Uterus (tissue), 4 donors: ENCODE results near the gene RAB40C. TPM values are rescaled to one million over a fixed set of nuclear protein-coding genes. Genes with fewer than 3 reads are reported as not detected.

Experiments
- DNase-seq, 2 donors: peaks; one replicate each; pipeline ENCODE4 v3.0.0-alpha.2; 2019 to 2020
- H3K27ac ChIP-seq, 2 donors: fragments of 200-600 bp; sonication (generic); 1 replicate in 1 of 2; 2 replicates in 1 of 2; pipeline ENCODE4 v1.5.1; 2016 to 2018
- H3K27me3 ChIP-seq, 2 donors: fragments of 200-600 bp; sonication (generic); one replicate each; pipeline ENCODE4 v1.5.1; 2018 to 2019; ENCODE audit warnings: control low read depth in 1 of 2
- H3K36me3 ChIP-seq, 2 donors: fragments of 200-600 bp; sonication (generic); one replicate each; pipeline ENCODE4 v1.5.1; 2019; ENCODE audit warnings: control low read depth in 1 of 2
- H3K4me1 ChIP-seq, 2 donors: fragments of 200-600 bp; sonication (generic); one replicate each; pipeline ENCODE4 v1.5.1; 2018 to 2019; ENCODE audit warnings: control low read depth in 1 of 2
- H3K4me3 ChIP-seq, 2 donors: fragments of 200-600 bp; sonication (generic); 1 replicate in 1 of 2; 2 replicates in 1 of 2; pipeline ENCODE4 v1.5.1; 2018 to 2019; ENCODE audit warnings: mild to moderate bottlenecking in 1 of 2
- H3K9me3 ChIP-seq, 2 donors: fragments of 200-600 bp; sonication (generic); one replicate each; pipeline ENCODE4 v1.5.1; 2019; ENCODE audit warnings: control low read depth in 1 of 2
- CTCF ChIP-seq, 4 experiments: fragments of 200-600 bp in 2 of 4; fragments of 450-650 bp in 2 of 4; sonication (generic) in 2 of 4; IDR thresholded peaks; one replicate each; pipeline ENCODE4 v1.5.1; 2016 to 2019; ENCODE audit warnings: antibody characterized with exemption in 4 of 4, mild to moderate bottlenecking in 2 of 4, moderate library complexity in 1 of 4
- POLR2A ChIP-seq, 2 donors: fragments of 450-650 bp; IDR thresholded peaks; one replicate each; pipeline ENCODE4 v1.6.1; 2016; ENCODE audit warnings: antibody characterized with exemption in 2 of 2, mild to moderate bottlenecking in 1 of 2, moderate library complexity in 1 of 2
- intact Hi-C: fragments of 100-400 bp; cut with DNase I; formaldehyde crosslinking; loops from one replicate; pipeline ENCODE4 v1.15.1; 2023; ENCODE audit warnings: low total_unique reads
- total RNA-seq, 4 donors: library from RNA; depleted of rRNA in 3 of 4; stranded (reverse); fragments of >200 nt in 3 of 4; gene quantifications; one replicate each; pipeline versions ENCODE4 v1.1.0 to v1.2.4, GENCODE V29; 2014 to 2023
- donor health status: DM: yes; HTN: yes; CAD: no.

The RAB40C gene
- total RNA-seq, 4 donors from 2014 or later, result 0.59 to 25.4 (median 14.3) TPM

- peaks cover 0 to 11% of the 10 kb centered on the region in 2 donors for H3K4me1 ChIP-seq
- intact Hi-C loops, result no loop called here
- TF ChIP-seq POLR2A (IDR thresholded peaks at IDR 0.05) (no peak), CTCF (IDR thresholded peaks at IDR 0.05) (no peak)
- no peak for DNase-seq
- no peaks in the 10 kb centered on the region for H3K36me3 ChIP-seq
- H3K27ac ChIP-seq, result no peak within 1 kb of the TSS
- no peaks in the 10 kb centered on the region for H3K9me3 ChIP-seq
- H3K4me3 ChIP-seq, result no peak within 1 kb of the TSS
- H3K27me3 ChIP-seq, result no peaks in the 10 kb centered on the region
Measured at GRCh38 chr16:674968-675883, 85.4 kb downstream of the RAB40C start, which contains the start of gene RHBDL1. Gene RHBDL1, plus strand, starts transcription at chr16:675671. Its CDS starts 120 bp downstream, at chr16:675791.

- Histone ChIP-seq H3K4me1 (peaks cover 0 to 14% of the 10 kb centered on the region in 2 donors), H3K27ac (no peak overlapping the region)
- intact Hi-C loops, result no loop called here
Measured at GRCh38 chr16:675884-676564, 86.2 kb downstream of the RAB40C start.

GRCh38 chr16:676565-676902 lies 86.7 kb downstream of the RAB40C start:
- intact Hi-C loops, result no loop called here
- no peaks in the 10 kb centered on the region for H3K36me3 ChIP-seq
- no peaks in the 10 kb centered on the region for H3K27me3 ChIP-seq
- no peaks in the 10 kb centered on the region for H3K9me3 ChIP-seq
- no peak overlapping the region for H3K27ac ChIP-seq
- no peak for DNase-seq
- TF ChIP-seq POLR2A (IDR thresholded peaks at IDR 0.05) (no peak), CTCF (IDR thresholded peaks at IDR 0.05) (no peak)
- peaks cover 0 to 19% of the 10 kb centered on the region in 2 donors for H3K4me1 ChIP-seq
- H3K4me3 ChIP-seq, result no peak overlapping the region

More at GRCh38 chr16:675884-676564, 86.2 kb downstream of the RAB40C start:
- Histone ChIP-seq H3K27me3 (no peaks in the 10 kb centered on the region), H3K4me3 (no peak overlapping the region), H3K36me3 (no peaks in the 10 kb centered on the region), H3K9me3 (no peaks in the 10 kb centered on the region)
- no peak for DNase-seq
- TF ChIP-seq POLR2A (IDR thresholded peaks at IDR 0.05), result no peak
- TF ChIP-seq CTCF (IDR thresholded peaks at IDR 0.05), result no peak

GRCh38 chr16:676913-677312 lies 87.0 kb downstream of the RAB40C start:
- intact Hi-C loops, result no loop called here
- DNase-seq, result no peak
- H3K4me1 ChIP-seq, result peaks cover 0 to 22% of the 10 kb centered on the region in 2 donors
- no peaks in the 10 kb centered on the region for H3K9me3 ChIP-seq
- H3K27me3 ChIP-seq, result no peaks in the 10 kb centered on the region
- no peak overlapping the region for H3K27ac ChIP-seq
- TF ChIP-seq CTCF (IDR thresholded peaks at IDR 0.05), result no peak
- H3K4me3 ChIP-seq, result no peak overlapping the region
- no peaks in the 10 kb centered on the region for H3K36me3 ChIP-seq
